Subcutaneous adipose tissue (tissue), 4 donors: ENCODE results near the gene CFAP47. TPM values are rescaled to one million over a fixed set of nuclear protein-coding genes. Genes with fewer than 3 reads are reported as not detected.

Experiments used
- total RNA-seq, 4 donors: library from RNA; depleted of rRNA; stranded (reverse); fragments of >200 nt; gene quantifications; one replicate each; pipeline ENCODE4 v1.1.0, GENCODE V29; 2016
- TF ChIP-seq, protein P1 (sequence below): fragments of 450-650 bp; IDR thresholded peaks from one replicate; pipeline ENCODE4 v1.5.1; 2016; ENCODE audit warnings: low read depth, mild to moderate bottlenecking, control low read depth, antibody characterized with exemption, moderate library complexity

CFAP47 gene
- total RNA-seq, 4 donors from 2014 or later, result 0.22 TPM; not detected in 3

DNA sequence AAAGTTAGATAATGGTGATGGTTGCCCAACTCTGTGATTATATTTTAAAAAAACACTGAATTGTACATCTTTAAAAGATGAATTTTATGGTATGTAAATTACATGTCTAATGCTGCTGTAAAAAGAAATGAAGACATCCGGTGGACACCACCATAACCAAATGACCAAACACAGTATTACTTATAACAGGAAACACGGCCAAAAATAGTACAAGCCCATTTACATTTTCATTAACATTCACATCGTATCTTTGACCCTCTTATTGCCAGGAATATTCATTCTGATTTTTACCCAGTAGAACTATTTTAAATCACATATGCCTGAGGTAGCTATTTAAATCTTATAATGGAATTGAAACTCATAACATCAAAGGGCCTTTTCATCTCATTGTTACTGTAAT is 143.2 kb downstream of the CFAP47 start:
- TF ChIP-seq, protein P1, sequence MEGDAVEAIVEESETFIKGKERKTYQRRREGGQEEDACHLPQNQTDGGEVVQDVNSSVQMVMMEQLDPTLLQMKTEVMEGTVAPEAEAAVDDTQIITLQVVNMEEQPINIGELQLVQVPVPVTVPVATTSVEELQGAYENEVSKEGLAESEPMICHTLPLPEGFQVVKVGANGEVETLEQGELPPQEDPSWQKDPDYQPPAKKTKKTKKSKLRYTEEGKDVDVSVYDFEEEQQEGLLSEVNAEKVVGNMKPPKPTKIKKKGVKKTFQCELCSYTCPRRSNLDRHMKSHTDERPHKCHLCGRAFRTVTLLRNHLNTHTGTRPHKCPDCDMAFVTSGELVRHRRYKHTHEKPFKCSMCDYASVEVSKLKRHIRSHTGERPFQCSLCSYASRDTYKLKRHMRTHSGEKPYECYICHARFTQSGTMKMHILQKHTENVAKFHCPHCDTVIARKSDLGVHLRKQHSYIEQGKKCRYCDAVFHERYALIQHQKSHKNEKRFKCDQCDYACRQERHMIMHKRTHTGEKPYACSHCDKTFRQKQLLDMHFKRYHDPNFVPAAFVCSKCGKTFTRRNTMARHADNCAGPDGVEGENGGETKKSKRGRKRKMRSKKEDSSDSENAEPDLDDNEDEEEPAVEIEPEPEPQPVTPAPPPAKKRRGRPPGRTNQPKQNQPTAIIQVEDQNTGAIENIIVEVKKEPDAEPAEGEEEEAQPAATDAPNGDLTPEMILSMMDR, result no peak

DNA sequence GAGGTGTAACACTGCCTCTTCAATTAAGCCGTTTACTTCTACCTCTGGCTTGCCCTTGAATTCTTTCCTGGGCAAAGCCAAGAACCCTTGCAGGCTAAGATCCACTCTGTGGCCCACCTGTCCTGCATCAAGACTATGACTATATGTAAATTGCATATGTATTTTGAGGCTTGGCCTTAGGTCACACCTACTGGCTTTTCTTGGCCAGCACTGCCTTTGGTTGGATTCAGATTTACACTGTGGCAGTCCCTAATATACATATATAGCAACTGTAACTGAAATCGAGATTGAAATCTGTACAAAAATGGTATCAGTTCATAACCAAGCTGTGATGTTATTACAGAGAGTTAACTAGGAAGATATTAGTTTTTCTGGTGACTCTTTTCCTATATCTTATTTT is 151.5 kb downstream of the CFAP47 start:
- TF ChIP-seq, protein P1, result no peak

DNA sequence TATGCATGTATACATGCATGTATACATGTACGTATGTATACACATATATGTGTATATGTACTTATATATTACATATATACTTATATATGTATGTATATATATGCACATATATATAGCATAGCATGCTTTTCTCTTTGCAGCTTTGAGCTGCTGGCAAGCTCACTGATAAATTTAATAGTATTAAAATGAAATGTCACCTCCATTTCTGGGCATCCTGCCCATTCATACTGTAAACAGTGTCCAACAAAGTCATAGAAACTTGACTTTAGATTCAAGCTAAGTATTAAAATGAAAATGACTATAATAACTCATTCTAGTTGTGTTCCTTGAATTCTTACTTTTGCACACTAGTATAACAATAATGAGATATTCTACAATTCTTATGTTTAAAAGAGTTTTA is 163.7 kb downstream of the CFAP47 start:
- TF ChIP-seq, protein P1, result no peak

DNA sequence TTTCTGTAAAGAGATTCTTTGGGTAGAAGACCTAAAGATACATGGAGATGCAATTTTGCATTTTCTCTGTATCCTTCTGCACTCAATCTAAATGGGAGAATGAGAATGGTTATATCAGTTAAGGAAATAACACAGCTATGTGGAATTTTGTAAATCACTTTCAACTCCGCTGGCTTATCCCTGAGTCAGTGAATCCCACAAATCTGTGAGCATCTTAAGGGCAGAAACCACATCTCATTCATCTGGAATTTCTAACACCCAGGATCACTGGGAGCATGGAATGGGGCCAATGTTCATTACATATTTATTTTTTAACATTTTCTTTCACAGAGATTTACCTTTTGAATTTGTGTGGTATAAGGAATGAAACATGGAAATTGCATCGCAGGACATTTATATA is 167.8 kb downstream of the CFAP47 start:
- TF ChIP-seq, protein P1, result no peak

DNA sequence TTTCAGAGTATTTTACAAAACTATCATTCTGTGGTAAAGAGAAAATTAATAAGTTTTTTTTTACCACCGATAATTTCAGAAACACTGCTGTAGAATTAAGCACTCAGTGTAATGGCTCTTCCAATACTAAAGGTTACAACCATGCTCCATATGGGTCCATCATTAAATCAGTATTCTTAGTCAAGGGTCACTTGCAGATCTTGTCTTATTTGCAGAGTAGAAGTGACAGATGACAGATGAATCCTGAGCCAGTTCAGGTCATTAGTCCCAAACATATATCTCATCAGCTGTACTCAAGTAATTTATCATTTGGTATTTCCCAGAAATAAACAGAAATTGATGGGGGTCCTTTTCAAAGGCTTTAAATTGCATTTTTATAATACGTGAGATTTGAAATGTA is 182.9 kb downstream of the CFAP47 start:
- TF ChIP-seq, protein P1, result no peak

DNA sequence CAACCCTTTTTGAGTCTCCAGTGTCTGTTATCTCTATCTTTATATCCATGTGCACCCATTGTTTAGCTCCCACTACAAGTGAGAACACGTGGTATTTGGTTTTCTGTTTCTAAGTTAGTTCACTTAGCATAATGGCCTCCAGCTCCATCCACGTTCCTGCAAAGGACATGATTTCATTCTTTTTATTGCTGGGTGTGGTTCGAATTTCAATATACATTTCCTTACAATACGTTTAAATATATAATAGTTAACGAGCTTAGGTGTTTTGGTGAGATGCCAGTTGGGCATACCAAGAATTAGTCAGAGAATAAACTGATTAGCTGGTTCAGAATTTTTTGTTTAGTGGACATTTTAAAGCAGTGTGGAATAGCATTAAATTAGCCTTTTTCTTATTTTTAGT is 196.7 kb downstream of the CFAP47 start:
- TF ChIP-seq, protein P1, result no peak

DNA sequence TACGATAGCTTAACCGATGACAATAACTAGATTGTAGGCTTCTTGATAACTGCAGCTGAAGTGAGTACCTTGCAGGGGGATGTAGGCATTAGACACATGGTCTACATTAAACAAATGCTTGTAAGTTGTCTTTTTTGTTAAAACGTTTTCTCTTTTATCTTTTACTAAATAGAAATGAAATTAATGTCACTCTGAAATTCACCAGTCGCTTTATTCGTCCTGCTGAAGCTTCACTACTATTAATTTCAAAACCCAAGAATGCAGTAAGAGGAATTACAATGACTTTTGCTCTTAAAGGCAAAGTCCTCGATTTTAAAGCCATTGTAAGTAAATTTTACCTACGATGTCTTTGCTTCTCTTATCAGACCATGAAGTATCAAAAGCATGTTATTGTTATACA is 239.7 kb downstream of the CFAP47 start:
- TF ChIP-seq, protein P1, result no peak
